ENCODE measurements around the gene NMNAT3.

The NMNAT3 gene

GRCh38 chr3:139517321-139518065, 160.3 kb downstream of the NMNAT3 start:
- DNase-seq: no peak

GRCh38 chr3:139514741-139515140, 163.0 kb downstream of the NMNAT3 start:
- DNase-seq: no peak

Measured in NCI-H1048 (cell line).